HUES6 (cell line): ENCODE measurements around the gene RHOF.
A peak's percentile ranks its signal among the peaks of the same experiment; 100 is the strongest.

Experiments used
- H3K27ac ChIP-seq: 2 replicates; pipeline ENCODE4 v1.7.0; 2013; ENCODE audit warnings: low read depth, mild to moderate bottlenecking, low read length, inconsistent platforms
- H3K27me3 ChIP-seq: 2 replicates; pipeline ENCODE4 v1.6.1; 2013; ENCODE audit warnings: low read length; ENCODE audit not compliant: control insufficient read depth, insufficient read depth
- H3K36me3 ChIP-seq: 2 replicates; pipeline ENCODE4 v1.6.1; 2013; ENCODE audit warnings: low read length; ENCODE audit not compliant: control insufficient read depth, insufficient read depth
- H3K4me1 ChIP-seq: 2 replicates; pipeline ENCODE4 v1.6.1; 2013; ENCODE audit warnings: low read length; ENCODE audit not compliant: control insufficient read depth, insufficient read depth
- H3K4me3 ChIP-seq: 2 replicates; pipeline ENCODE4 v1.5.1; 2013; ENCODE audit warnings: low read depth, low read length
- H3K9ac ChIP-seq: one replicate; pipeline ENCODE4 v1.6.1; 2013; ENCODE audit warnings: mild to moderate bottlenecking, low read length
- H3K9me3 ChIP-seq: 2 replicates; pipeline ENCODE4 v1.6.1; 2013; ENCODE audit warnings: low read depth, low read length; ENCODE audit not compliant: control insufficient read depth, insufficient read depth

Gene RHOF

GRCh38 chr12:121809712-121810116 is 16.2 kb upstream of the RHOF start:
- Histone ChIP-seq H3K4me1 (peaks cover 29% of the 10 kb centered on the region), H3K27me3 (no peaks in the 10 kb centered on the region), H3K36me3 (peaks cover 55% of the 10 kb centered on the region), H3K9me3 (no peaks in the 10 kb centered on the region), H3K9ac (no peak overlapping the region), H3K27ac (no peak overlapping the region), H3K4me3 (no peak overlapping the region)

- peaks cover 29% of the 10 kb centered on the region for H3K4me1 ChIP-seq
- H3K27me3 ChIP-seq, result no peaks in the 10 kb centered on the region
- no peak overlapping the region for H3K4me3 ChIP-seq
- H3K27ac ChIP-seq, result no peak overlapping the region
- H3K9ac ChIP-seq, result no peak overlapping the region
- H3K36me3 ChIP-seq, result peaks cover 48% of the 10 kb centered on the region
- H3K9me3 ChIP-seq, result no peaks in the 10 kb centered on the region
Observed at GRCh38 chr12:121808623-121809022, 15.1 kb upstream of the RHOF start.

GRCh38 chr12:121807642-121808347 is 14.3 kb upstream of the RHOF start:
- no peak overlapping the region for H3K4me3 ChIP-seq
- H3K27ac ChIP-seq, result no peak overlapping the region
- no peak overlapping the region for H3K9ac ChIP-seq

GRCh38 chr12:121806546-121807423 is 13.3 kb upstream of the RHOF start:
- H3K4me1 ChIP-seq, result peaks cover 25% of the 10 kb centered on the region
- peak overlapping the region; percentile 62 for H3K9ac ChIP-seq
- H3K27ac ChIP-seq, result no peak overlapping the region
- no peaks in the 10 kb centered on the region for H3K27me3 ChIP-seq
- H3K4me3 ChIP-seq, result peak overlapping the region; percentile 74
- H3K36me3 ChIP-seq, result peaks cover 46% of the 10 kb centered on the region
- no peaks in the 10 kb centered on the region for H3K9me3 ChIP-seq

More at GRCh38 chr12:121807642-121808347, 14.3 kb upstream of the RHOF start:
- no peaks in the 10 kb centered on the region for H3K9me3 ChIP-seq
- no peaks in the 10 kb centered on the region for H3K27me3 ChIP-seq
- peaks cover 46% of the 10 kb centered on the region for H3K36me3 ChIP-seq
- peaks cover 25% of the 10 kb centered on the region for H3K4me1 ChIP-seq

GRCh38 chr12:121806009-121806545 is 12.6 kb upstream of the RHOF start:
- Histone ChIP-seq H3K27me3 (no peaks in the 10 kb centered on the region), H3K9ac (peak overlapping the region; percentile 62), H3K4me3 (peak overlapping the region; percentile 74), H3K9me3 (no peaks in the 10 kb centered on the region), H3K4me1 (peaks cover 18% of the 10 kb centered on the region), H3K27ac (no peak overlapping the region), H3K36me3 (peaks cover 44% of the 10 kb centered on the region)

GRCh38 chr12:121805171-121806008 is 11.9 kb upstream of the RHOF start:
- H3K4me3 ChIP-seq, result peak overlapping the region; percentile 74
- no peaks in the 10 kb centered on the region for H3K9me3 ChIP-seq
- H3K4me1 ChIP-seq, result peaks cover 14% of the 10 kb centered on the region
- peak overlapping the region; percentile 74 for H3K9ac ChIP-seq
- H3K36me3 ChIP-seq, result peaks cover 37% of the 10 kb centered on the region
- H3K27me3 ChIP-seq, result no peaks in the 10 kb centered on the region
- peak overlapping the region; percentile 45; the same call in 1 of the 2 replicates for H3K27ac ChIP-seq

GRCh38 chr12:121804417-121805111 is 11.1 kb upstream of the RHOF start:
- Histone ChIP-seq H3K27ac (peak overlapping the region; percentile 45; the same call in 1 of the 2 replicates), H3K36me3 (peaks cover 29% of the 10 kb centered on the region), H3K9me3 (no peaks in the 10 kb centered on the region), H3K4me3 (peak overlapping the region; percentile 74), H3K27me3 (no peaks in the 10 kb centered on the region), H3K4me1 (peaks cover 14% of the 10 kb centered on the region), H3K9ac (peak overlapping the region; percentile 74)

- Histone ChIP-seq H3K4me1 (peaks cover 19% of the 10 kb centered on the region), H3K4me3 (peak within 1 kb of the TSS; percentile 74)
Observed at GRCh38 chr12:121803861-121804416, 10.5 kb upstream of the RHOF start, which contains the start of gene SETD1B. Gene SETD1B, plus strand, starts transcription at chr12:121804009. Its CDS starts 729 bp downstream, at chr12:121804738.

GRCh38 chr12:121802843-121803698 is 9.6 kb upstream of the RHOF start:
- H3K9ac ChIP-seq, result peak overlapping the region; percentile 100
- no peaks in the 10 kb centered on the region for H3K27me3 ChIP-seq
- peaks cover 28% of the 10 kb centered on the region for H3K4me1 ChIP-seq
- H3K27ac ChIP-seq, result peak overlapping the region; percentile 100
- H3K4me3 ChIP-seq, result peak overlapping the region; percentile 74
- H3K36me3 ChIP-seq, result peaks cover 28% of the 10 kb centered on the region
- no peaks in the 10 kb centered on the region for H3K9me3 ChIP-seq

More at GRCh38 chr12:121803861-121804416, 10.5 kb upstream of the RHOF start, which contains the start of gene SETD1B:
- Histone ChIP-seq H3K27me3 (no peaks in the 10 kb centered on the region), H3K27ac (peak within 1 kb of the TSS; percentile 100), H3K9ac (peak within 1 kb of the TSS; percentile 100), H3K36me3 (peaks cover 28% of the 10 kb centered on the region), H3K9me3 (no peaks in the 10 kb centered on the region)
